Uterus (tissue), 4 donors: ENCODE results near the gene EEFSEC. TPM values are rescaled to one million over a fixed set of nuclear protein-coding genes. Genes with fewer than 3 reads are reported as not detected.

Source experiments
- DNase-seq, 2 donors: peaks; one replicate each; pipeline ENCODE4 v3.0.0-alpha.2; 2019 to 2020
- H3K27ac ChIP-seq, 2 donors: fragments of 200-600 bp; sonication (generic); 1 replicate in 1 of 2; 2 replicates in 1 of 2; pipeline ENCODE4 v1.5.1; 2016 to 2018
- H3K27me3 ChIP-seq, 2 donors: fragments of 200-600 bp; sonication (generic); one replicate each; pipeline ENCODE4 v1.5.1; 2018 to 2019; ENCODE audit warnings: control low read depth in 1 of 2
- H3K36me3 ChIP-seq, 2 donors: fragments of 200-600 bp; sonication (generic); one replicate each; pipeline ENCODE4 v1.5.1; 2019; ENCODE audit warnings: control low read depth in 1 of 2
- H3K4me1 ChIP-seq, 2 donors: fragments of 200-600 bp; sonication (generic); one replicate each; pipeline ENCODE4 v1.5.1; 2018 to 2019; ENCODE audit warnings: control low read depth in 1 of 2
- H3K4me3 ChIP-seq, 2 donors: fragments of 200-600 bp; sonication (generic); 1 replicate in 1 of 2; 2 replicates in 1 of 2; pipeline ENCODE4 v1.5.1; 2018 to 2019; ENCODE audit warnings: mild to moderate bottlenecking in 1 of 2
- H3K9me3 ChIP-seq, 2 donors: fragments of 200-600 bp; sonication (generic); one replicate each; pipeline ENCODE4 v1.5.1; 2019; ENCODE audit warnings: control low read depth in 1 of 2
- POLR2A ChIP-seq, 2 donors: fragments of 450-650 bp; IDR thresholded peaks; one replicate each; pipeline ENCODE4 v1.6.1; 2016; ENCODE audit warnings: antibody characterized with exemption in 2 of 2, mild to moderate bottlenecking in 1 of 2, moderate library complexity in 1 of 2
- intact Hi-C: fragments of 100-400 bp; cut with DNase I; formaldehyde crosslinking; loops from one replicate; pipeline ENCODE4 v1.15.1; 2023; ENCODE audit warnings: low total_unique reads
- total RNA-seq, 4 donors: library from RNA; depleted of rRNA in 3 of 4; stranded (reverse); fragments of >200 nt in 3 of 4; gene quantifications; one replicate each; pipeline versions ENCODE4 v1.1.0 to v1.2.4, GENCODE V29; 2014 to 2023
- TF ChIP-seq, protein P1 (sequence below), 4 experiments: fragments of 200-600 bp in 2 of 4; fragments of 450-650 bp in 2 of 4; sonication (generic) in 2 of 4; IDR thresholded peaks; one replicate each; pipeline ENCODE4 v1.5.1; 2016 to 2019; ENCODE audit warnings: antibody characterized with exemption in 4 of 4, mild to moderate bottlenecking in 2 of 4, moderate library complexity in 1 of 4
- donor health status: DM: yes; HTN: yes; CAD: no.

Gene EEFSEC
- total RNA-seq, 4 donors from 2014 or later: 2.9 to 20.0 (median 12.5) TPM

DNA sequence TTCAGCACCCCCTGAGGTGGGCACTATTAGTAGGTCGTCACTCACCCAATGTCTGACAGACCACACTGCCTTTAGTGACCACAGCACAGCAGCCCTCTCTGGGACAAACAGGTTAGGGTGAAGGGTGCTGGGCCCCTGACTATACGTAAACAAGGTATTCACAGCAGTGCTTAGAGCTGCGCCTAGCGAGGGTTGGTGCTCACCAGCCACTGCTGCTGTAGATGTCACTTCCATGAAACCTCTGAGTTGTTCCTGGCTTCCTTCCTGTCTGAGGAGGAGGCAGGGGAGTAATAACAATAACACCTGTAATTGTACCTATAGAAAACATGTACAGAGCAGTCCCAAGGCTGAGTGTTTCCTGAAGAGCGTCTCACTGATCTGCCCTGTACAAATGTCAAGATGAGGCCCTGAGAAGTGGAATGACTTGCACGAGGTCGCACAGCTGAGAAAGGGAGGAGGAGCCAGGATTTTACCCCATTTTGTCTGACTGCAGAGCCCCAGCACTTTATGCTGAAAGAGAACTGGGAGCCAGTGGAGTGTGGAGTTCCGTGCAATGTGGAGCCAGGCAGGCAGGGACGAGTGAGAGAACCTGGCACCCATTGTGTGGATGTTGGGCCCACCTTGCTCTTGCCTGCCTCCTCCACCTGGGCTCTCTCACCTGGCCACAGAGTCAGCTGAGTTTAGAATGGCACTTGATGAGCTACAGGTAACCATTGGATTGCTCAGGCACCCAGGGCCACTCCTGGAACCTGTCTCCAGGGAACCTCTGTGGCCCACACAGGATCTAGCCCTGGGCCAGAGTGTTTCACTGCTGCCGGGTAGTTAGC, 219.6 kb downstream of the EEFSEC start:
- DNase-seq: no peak
- TF ChIP-seq, protein P1, sequence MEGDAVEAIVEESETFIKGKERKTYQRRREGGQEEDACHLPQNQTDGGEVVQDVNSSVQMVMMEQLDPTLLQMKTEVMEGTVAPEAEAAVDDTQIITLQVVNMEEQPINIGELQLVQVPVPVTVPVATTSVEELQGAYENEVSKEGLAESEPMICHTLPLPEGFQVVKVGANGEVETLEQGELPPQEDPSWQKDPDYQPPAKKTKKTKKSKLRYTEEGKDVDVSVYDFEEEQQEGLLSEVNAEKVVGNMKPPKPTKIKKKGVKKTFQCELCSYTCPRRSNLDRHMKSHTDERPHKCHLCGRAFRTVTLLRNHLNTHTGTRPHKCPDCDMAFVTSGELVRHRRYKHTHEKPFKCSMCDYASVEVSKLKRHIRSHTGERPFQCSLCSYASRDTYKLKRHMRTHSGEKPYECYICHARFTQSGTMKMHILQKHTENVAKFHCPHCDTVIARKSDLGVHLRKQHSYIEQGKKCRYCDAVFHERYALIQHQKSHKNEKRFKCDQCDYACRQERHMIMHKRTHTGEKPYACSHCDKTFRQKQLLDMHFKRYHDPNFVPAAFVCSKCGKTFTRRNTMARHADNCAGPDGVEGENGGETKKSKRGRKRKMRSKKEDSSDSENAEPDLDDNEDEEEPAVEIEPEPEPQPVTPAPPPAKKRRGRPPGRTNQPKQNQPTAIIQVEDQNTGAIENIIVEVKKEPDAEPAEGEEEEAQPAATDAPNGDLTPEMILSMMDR (IDR thresholded peaks at IDR 0.05): no peak
- no peak for TF ChIP-seq POLR2A (IDR thresholded peaks at IDR 0.05)
- intact Hi-C loops: no loop called here
- Histone ChIP-seq H3K36me3 (no peaks in the 10 kb centered on the region), H3K4me3 (no peak overlapping the region), H3K9me3 (no peaks in the 10 kb centered on the region), H3K27me3 (no peaks in the 10 kb centered on the region), H3K4me1 (peaks cover 4% of the 10 kb centered on the region in 2 donors), H3K27ac (no peak overlapping the region)

- H3K36me3 ChIP-seq: no peaks in the 10 kb centered on the region
- intact Hi-C loops: no loop called here
- no peak for TF ChIP-seq POLR2A (IDR thresholded peaks at IDR 0.05)
- TF ChIP-seq, protein P1 (IDR thresholded peaks at IDR 0.05): no peak
- peaks cover 8 to 9% of the 10 kb centered on the region in 2 donors for H3K4me1 ChIP-seq
- H3K27ac ChIP-seq: no peak overlapping the region
- H3K27me3 ChIP-seq: no peaks in the 10 kb centered on the region
- no peak overlapping the region for H3K4me3 ChIP-seq
- no peaks in the 10 kb centered on the region for H3K9me3 ChIP-seq
- no peak for DNase-seq
Observed at GRCh38 chr3:128374746-128375445, 221.6 kb downstream of the EEFSEC start.

DNA sequence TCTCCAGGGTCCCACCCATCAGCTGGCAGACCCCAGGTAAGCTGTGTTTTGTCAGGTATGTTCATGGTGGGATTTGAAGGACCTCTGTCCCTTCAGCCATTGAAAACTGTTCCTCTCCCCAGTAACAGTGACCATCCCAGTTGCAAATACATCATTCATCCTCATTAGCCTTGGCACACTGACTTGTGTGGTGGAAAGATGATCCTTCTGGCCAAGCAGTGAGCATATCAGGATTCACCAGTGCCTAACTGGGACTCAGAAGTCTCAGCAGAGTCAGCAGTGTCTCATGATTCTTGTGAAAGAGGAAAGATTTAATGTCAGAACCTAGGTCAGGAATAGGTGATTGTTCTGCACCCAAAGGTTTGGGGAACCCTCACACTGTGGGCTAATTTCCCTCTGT, 223.2 kb downstream of the EEFSEC start:
- TF ChIP-seq, protein P1 (IDR thresholded peaks at IDR 0.05): no peak
- TF ChIP-seq POLR2A (IDR thresholded peaks at IDR 0.05): no peak
- no peaks in the 10 kb centered on the region for H3K9me3 ChIP-seq

DNA sequence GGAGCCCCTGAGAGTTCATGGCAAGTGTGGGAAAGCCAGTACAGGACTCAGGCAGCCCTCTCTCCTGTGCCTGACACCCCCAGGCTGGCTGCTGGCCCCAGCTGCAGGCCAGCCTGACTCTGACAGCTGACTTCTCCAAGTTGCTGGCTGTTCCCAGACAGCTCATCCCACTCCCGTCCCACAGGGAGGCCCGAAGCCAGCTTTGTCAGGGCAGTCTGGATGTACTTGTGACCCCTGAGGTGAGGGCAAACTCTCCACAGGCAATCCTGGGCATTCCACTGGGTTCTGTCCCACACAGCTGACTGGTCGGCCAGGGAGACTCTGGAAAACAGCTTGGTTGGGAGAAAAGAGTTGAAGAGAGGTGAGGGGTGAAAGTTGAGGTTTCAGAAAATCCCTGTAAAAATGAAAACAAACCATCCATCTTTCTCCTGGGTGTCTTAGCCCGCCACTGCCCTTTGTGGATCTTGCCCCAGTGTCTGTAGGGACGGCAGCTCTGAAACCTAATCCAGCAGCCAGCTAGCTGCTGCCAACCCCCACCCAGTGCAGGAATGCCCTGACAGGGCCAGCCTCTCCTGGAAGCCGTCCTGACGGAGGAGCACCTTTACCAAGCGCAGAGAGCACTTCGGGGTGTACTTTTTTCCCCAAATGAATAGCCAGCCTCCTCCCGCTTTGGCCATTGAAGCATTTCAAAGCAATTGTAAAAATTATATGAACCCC, 225.5 kb downstream of the EEFSEC start:
- no peaks in the 10 kb centered on the region for H3K9me3 ChIP-seq
- TF ChIP-seq, protein P1 (IDR thresholded peaks at IDR 0.05): no peak
- TF ChIP-seq POLR2A (IDR thresholded peaks at IDR 0.05): no peak
- no peaks in the 10 kb centered on the region for H3K27me3 ChIP-seq
- intact Hi-C loops: no loop called here
- peak overlapping the region; percentile 54 to 77 for H3K27ac ChIP-seq
- DNase-seq: peak; percentile 53 to 54
- H3K4me3 ChIP-seq: no peak overlapping the region
- H3K4me1 ChIP-seq: peaks cover 8 to 18% of the 10 kb centered on the region in 2 donors
- H3K36me3 ChIP-seq: no peaks in the 10 kb centered on the region

More for the DNA sequence above, 223.2 kb downstream of the EEFSEC start:
- peak overlapping the region in 1 of 2 donors; percentile 21 for H3K27ac ChIP-seq
- H3K4me1 ChIP-seq: peaks cover 8 to 9% of the 10 kb centered on the region in 2 donors
- intact Hi-C loops: no loop called here
- no peaks in the 10 kb centered on the region for H3K27me3 ChIP-seq
- no peak for DNase-seq
- no peaks in the 10 kb centered on the region for H3K36me3 ChIP-seq
- H3K4me3 ChIP-seq: no peak overlapping the region
